Measurements from ENCODE around the gene HS6ST2.

Gene HS6ST2

DNA sequence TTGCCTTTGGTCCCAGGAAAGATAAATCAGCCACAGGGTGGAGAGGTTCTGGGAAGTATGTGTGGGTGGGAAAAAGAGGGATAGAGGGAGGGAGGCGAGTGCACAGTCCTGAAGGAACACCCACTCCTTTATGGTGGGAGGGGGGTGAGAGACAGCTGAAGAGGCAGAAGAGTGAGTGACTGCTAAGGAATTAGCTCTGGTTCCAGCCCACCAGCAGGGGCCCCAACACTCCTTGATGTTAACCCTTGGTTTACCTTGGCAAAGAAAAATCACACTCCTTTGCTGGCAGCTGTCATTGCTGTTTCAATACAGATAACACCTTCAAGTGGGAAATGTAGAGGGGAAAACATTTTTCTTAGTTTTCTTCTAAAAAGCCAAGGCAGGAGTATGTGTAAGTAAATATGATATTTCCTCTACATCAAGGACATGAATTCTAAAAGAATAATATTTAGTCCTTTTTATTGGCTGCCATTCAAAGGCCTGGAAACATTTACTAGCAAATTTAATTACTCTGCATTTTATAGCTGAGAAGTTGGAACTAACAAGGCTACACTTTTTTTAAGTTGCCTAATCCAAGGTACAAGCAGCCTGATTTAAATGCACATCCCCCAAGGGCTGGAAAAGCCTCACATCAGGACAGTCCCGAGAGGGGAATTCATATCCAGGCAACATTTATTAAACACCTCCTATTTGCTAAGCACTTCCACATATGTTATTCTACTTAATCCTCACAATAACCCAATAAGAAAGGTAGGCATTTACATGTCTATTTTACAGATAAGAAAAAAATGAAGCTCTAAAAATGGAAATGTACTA, 81.7 kb downstream of the HS6ST2 start:
- Histone ChIP-seq H2BK5ac (ENCODE audit: low read length) (no peak overlapping the region), H2BK120ac (ENCODE audit: low read depth, low read length) (no peak overlapping the region), H3K27me3 (ENCODE audit: insufficient read depth, low read length, poor library complexity) (no peaks in the 10 kb centered on the region), H4K8ac (ENCODE audit: low read depth, low read length) (no peak overlapping the region), H3K36me3 (ENCODE audit: control insufficient read depth, insufficient read depth, low read length) (no peaks in the 10 kb centered on the region), H3K4me3 (ENCODE audit: low read length) (no peak overlapping the region), H3K27ac (ENCODE audit: low read depth, low read length) (peak overlapping the region; percentile 76), H3K79me2 (ENCODE audit: control insufficient read depth, insufficient read depth, low read length) (no peaks in the 10 kb centered on the region), H3K18ac (ENCODE audit: low read length) (no peak overlapping the region), H3K9ac (ENCODE audit: low read length) (no peak overlapping the region), H3K79me1 (ENCODE audit: low read length) (no peaks in the 10 kb centered on the region), H2AK5ac (ENCODE audit: low read length) (no peak overlapping the region), H2BK15ac (replicated peaks; ENCODE audit: low read depth) (no peak overlapping the region), H4K5ac (ENCODE audit: low read length) (no peak overlapping the region), H3K4ac (ENCODE audit: low read depth, low read length) (no peak overlapping the region), H3K4me2 (ENCODE audit: low read length) (no peak overlapping the region), H3K56ac (ENCODE audit: low read length) (peak overlapping the region; percentile 42), H3K23ac (ENCODE audit: low read length) (no peak overlapping the region), H3K4me1 (ENCODE audit: control insufficient read depth, low read depth, low read length) (peaks cover 8% of the 10 kb centered on the region)
- WGBS (ENCODE audit: extremely low coverage, insufficient coverage, low lambda C conversion rate) = no CpG with 5 or more reads among the region's 2 CpGs
- DNase-seq = peak; percentile 80

GRCh38 chrX:132875650-132876522, 82.5 kb downstream of the HS6ST2 start:
- H2BK120ac ChIP-seq (ENCODE audit: low read depth, low read length) = no peak overlapping the region
- no peak overlapping the region for H2BK15ac ChIP-seq (replicated peaks; ENCODE audit: low read depth)
- H3K56ac ChIP-seq (ENCODE audit: low read length) = peak overlapping the region; percentile 42
- no peak overlapping the region for H3K4me3 ChIP-seq (ENCODE audit: low read length)
- H4K8ac ChIP-seq (ENCODE audit: low read depth, low read length) = no peak overlapping the region
- no peak overlapping the region for H3K4me2 ChIP-seq (ENCODE audit: low read length)
- no peak overlapping the region for H3K23ac ChIP-seq (ENCODE audit: low read length)
- H2BK5ac ChIP-seq (ENCODE audit: low read length) = no peak overlapping the region
- no peak overlapping the region for H4K5ac ChIP-seq (ENCODE audit: low read length)
- H3K9ac ChIP-seq (ENCODE audit: low read length) = no peak overlapping the region
- no peak overlapping the region for H3K4ac ChIP-seq (ENCODE audit: low read depth, low read length)
- peak overlapping the region; percentile 76 for H3K27ac ChIP-seq (ENCODE audit: low read depth, low read length)
- peaks cover 8% of the 10 kb centered on the region for H3K4me1 ChIP-seq (ENCODE audit: control insufficient read depth, low read depth, low read length)
- no peak overlapping the region for H2AK5ac ChIP-seq (ENCODE audit: low read length)
- no CpG with 5 or more reads among the region's 3 CpGs for WGBS (ENCODE audit: extremely low coverage, insufficient coverage, low lambda C conversion rate)
- peak overlapping the region; percentile 39 for H3K18ac ChIP-seq (ENCODE audit: low read length)
- H3K79me2 ChIP-seq (ENCODE audit: control insufficient read depth, insufficient read depth, low read length) = no peaks in the 10 kb centered on the region
- no peaks in the 10 kb centered on the region for H3K79me1 ChIP-seq (ENCODE audit: low read length)
- H3K27me3 ChIP-seq (ENCODE audit: insufficient read depth, low read length, poor library complexity) = no peaks in the 10 kb centered on the region
- peak; percentile 51 for DNase-seq
- H3K36me3 ChIP-seq (ENCODE audit: control insufficient read depth, insufficient read depth, low read length) = no peaks in the 10 kb centered on the region

- H3K4me2 ChIP-seq (ENCODE audit: low read length) = no peak overlapping the region
- no CpG with 5 or more reads among the region's 3 CpGs for WGBS (ENCODE audit: extremely low coverage, insufficient coverage, low lambda C conversion rate)
- H3K79me2 ChIP-seq (ENCODE audit: control insufficient read depth, insufficient read depth, low read length) = no peaks in the 10 kb centered on the region
- no peak overlapping the region for H4K5ac ChIP-seq (ENCODE audit: low read length)
- H2BK120ac ChIP-seq (ENCODE audit: low read depth, low read length) = no peak overlapping the region
- H2AK5ac ChIP-seq (ENCODE audit: low read length) = no peak overlapping the region
- no peak overlapping the region for H3K18ac ChIP-seq (ENCODE audit: low read length)
- H3K9ac ChIP-seq (ENCODE audit: low read length) = no peak overlapping the region
- no peak for DNase-seq
- no peaks in the 10 kb centered on the region for H3K27me3 ChIP-seq (ENCODE audit: insufficient read depth, low read length, poor library complexity)
- no peaks in the 10 kb centered on the region for H3K79me1 ChIP-seq (ENCODE audit: low read length)
- H3K23ac ChIP-seq (ENCODE audit: low read length) = no peak overlapping the region
- no peaks in the 10 kb centered on the region for H3K4me1 ChIP-seq (ENCODE audit: control insufficient read depth, low read depth, low read length)
- H3K4ac ChIP-seq (ENCODE audit: low read depth, low read length) = no peak overlapping the region
- no peak overlapping the region for H2BK15ac ChIP-seq (replicated peaks; ENCODE audit: low read depth)
- no peak overlapping the region for H3K56ac ChIP-seq (ENCODE audit: low read length)
- no peak overlapping the region for H2BK5ac ChIP-seq (ENCODE audit: low read length)
- no peak overlapping the region for H4K8ac ChIP-seq (ENCODE audit: low read depth, low read length)
- H3K27ac ChIP-seq (ENCODE audit: low read depth, low read length) = no peak overlapping the region
- no peak overlapping the region for H3K4me3 ChIP-seq (ENCODE audit: low read length)
- no peaks in the 10 kb centered on the region for H3K36me3 ChIP-seq (ENCODE audit: control insufficient read depth, insufficient read depth, low read length)
These were observed 95.9 kb downstream of the HS6ST2 start for GRCh38 chrX:132862562-132862961.

- Histone ChIP-seq H2AK5ac (ENCODE audit: low read length) (no peak overlapping the region), H3K79me2 (ENCODE audit: control insufficient read depth, insufficient read depth, low read length) (no peaks in the 10 kb centered on the region), H3K79me1 (ENCODE audit: low read length) (no peaks in the 10 kb centered on the region), H3K4me3 (ENCODE audit: low read length) (no peak overlapping the region), H4K8ac (ENCODE audit: low read depth, low read length) (no peak overlapping the region), H3K4me2 (ENCODE audit: low read length) (no peak overlapping the region), H3K56ac (ENCODE audit: low read length) (no peak overlapping the region), H2BK120ac (ENCODE audit: low read depth, low read length) (no peak overlapping the region), H4K5ac (ENCODE audit: low read length) (no peak overlapping the region), H2BK15ac (replicated peaks; ENCODE audit: low read depth) (no peak overlapping the region), H3K23ac (ENCODE audit: low read length) (no peak overlapping the region), H3K4me1 (ENCODE audit: control insufficient read depth, low read depth, low read length) (no peaks in the 10 kb centered on the region), H2BK5ac (ENCODE audit: low read length) (no peak overlapping the region), H3K36me3 (ENCODE audit: control insufficient read depth, insufficient read depth, low read length) (no peaks in the 10 kb centered on the region), H3K4ac (ENCODE audit: low read depth, low read length) (no peak overlapping the region), H3K27ac (ENCODE audit: low read depth, low read length) (no peak overlapping the region), H3K9ac (ENCODE audit: low read length) (no peak overlapping the region), H3K27me3 (ENCODE audit: insufficient read depth, low read length, poor library complexity) (no peaks in the 10 kb centered on the region), H3K18ac (ENCODE audit: low read length) (no peak overlapping the region)
- no peak for DNase-seq
- WGBS (ENCODE audit: extremely low coverage, insufficient coverage, low lambda C conversion rate) = no CpG with 5 or more reads among the region's 3 CpGs
These were observed 97.4 kb downstream of the HS6ST2 start for GRCh38 chrX:132861076-132861475.

- Histone ChIP-seq H2BK120ac (ENCODE audit: low read depth, low read length) (no peak overlapping the region), H3K56ac (ENCODE audit: low read length) (no peak overlapping the region), H3K4me2 (ENCODE audit: low read length) (no peak overlapping the region), H2BK5ac (ENCODE audit: low read length) (no peak overlapping the region), H3K4ac (ENCODE audit: low read depth, low read length) (no peak overlapping the region), H4K5ac (ENCODE audit: low read length) (no peak overlapping the region), H2BK15ac (replicated peaks; ENCODE audit: low read depth) (no peak overlapping the region), H3K27ac (ENCODE audit: low read depth, low read length) (no peak overlapping the region), H3K18ac (ENCODE audit: low read length) (no peak overlapping the region), H3K23ac (ENCODE audit: low read length) (no peak overlapping the region), H2AK5ac (ENCODE audit: low read length) (no peak overlapping the region), H3K27me3 (ENCODE audit: insufficient read depth, low read length, poor library complexity) (no peaks in the 10 kb centered on the region), H3K79me2 (ENCODE audit: control insufficient read depth, insufficient read depth, low read length) (no peaks in the 10 kb centered on the region), H4K8ac (ENCODE audit: low read depth, low read length) (no peak overlapping the region), H3K4me3 (ENCODE audit: low read length) (no peak overlapping the region), H3K4me1 (ENCODE audit: control insufficient read depth, low read depth, low read length) (no peaks in the 10 kb centered on the region), H3K79me1 (ENCODE audit: low read length) (no peaks in the 10 kb centered on the region), H3K9ac (ENCODE audit: low read length) (no peak overlapping the region), H3K36me3 (ENCODE audit: control insufficient read depth, insufficient read depth, low read length) (no peaks in the 10 kb centered on the region)
- no peak for DNase-seq
These were observed 98.2 kb downstream of the HS6ST2 start for GRCh38 chrX:132860200-132860599.
